ENCODE data around the gene SMR3B.

Gene SMR3B

GRCh38 chr4:70382691-70383181 is at the start of gene SMR3B:
TSS of gene SMR3B (plus strand) at chr4:70383131. CDS start at chr4:70384511, 1,380 bp downstream.
- DNase-seq = no peak

DNA sequence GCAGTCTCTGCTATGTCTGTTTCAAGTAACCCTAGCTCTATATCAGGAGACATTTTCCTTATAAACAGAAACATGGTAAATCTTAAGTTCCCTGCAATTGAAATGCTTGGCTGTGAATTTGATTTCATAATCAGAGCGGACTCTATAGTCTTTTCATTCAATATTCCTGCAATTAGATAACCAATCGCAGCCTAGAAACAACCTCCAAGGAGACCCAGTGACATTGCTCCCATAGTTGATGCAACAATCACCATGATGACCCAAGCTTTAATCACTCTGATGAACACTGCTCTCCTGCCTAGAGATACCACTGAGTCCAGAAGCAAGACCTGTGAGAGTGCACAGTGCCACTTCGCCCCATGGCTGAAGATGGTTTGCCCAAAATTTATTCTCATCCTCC is 48.2 kb upstream of the SMR3B start, which contains the start of gene CABS1:
CABS1 (plus strand) TSS at position 301 of the 400 bp plus-strand sequence; CDS start at position 360, 59 bp downstream.
- DNase-seq = no peak

- no peak for DNase-seq
Measured at GRCh38 chr4:70336043-70336442, 46.9 kb upstream of the SMR3B start.

- no peak for DNase-seq
Measured at GRCh38 chr4:70337886-70338420, 45.0 kb upstream of the SMR3B start.

DNA sequence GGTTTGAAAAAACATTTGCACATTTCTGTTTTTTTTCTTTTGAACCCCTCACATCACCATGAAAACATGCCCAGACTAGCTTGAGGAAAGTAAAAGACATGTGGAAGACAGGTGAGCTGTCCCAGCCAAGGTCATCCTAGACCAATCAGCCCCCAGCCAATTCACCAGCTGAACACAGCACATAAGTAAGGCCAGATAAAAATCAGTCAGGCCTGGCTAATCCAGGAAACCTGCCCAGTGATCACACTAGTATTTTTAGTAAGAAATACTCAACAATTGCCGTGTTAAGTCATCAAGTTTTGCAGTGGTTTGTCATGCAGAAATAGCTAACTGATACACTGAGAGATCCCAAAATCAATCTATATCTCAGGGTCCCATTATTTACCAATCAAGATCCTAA is 26.7 kb upstream of the SMR3B start:
- DNase-seq = no peak

DNA sequence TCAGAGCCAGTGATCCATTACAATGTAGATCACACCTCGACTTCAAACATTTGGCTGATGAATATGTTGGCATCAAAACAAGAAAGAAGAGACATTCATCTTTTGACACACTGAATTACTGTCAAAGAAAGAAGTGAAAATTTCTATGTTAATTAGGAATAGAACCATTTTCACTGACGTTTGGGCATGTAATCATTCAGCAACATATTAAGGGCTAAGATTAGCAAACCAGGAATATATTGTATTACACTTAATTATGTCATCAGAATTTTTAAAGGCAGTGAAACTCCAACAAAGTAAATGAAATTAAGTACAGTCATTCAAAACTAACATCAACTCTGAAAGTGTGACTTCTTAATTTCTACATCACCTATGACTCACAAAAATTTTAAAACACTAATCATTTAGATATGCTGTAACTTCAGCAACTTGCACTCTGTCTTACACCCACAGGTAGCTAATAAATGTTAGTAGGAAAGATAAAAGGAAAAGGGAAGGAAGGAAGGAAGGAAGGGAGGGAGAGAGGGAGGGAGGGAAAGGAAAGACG is 23.7 kb upstream of the SMR3B start:
- DNase-seq = no peak

GRCh38 chr4:70360460-70360859 is 22.5 kb upstream of the SMR3B start, which contains the start of gene SMR3A:
TSS of gene SMR3A (plus strand) at chr4:70360760. CDS start at chr4:70362116, 1,356 bp downstream.
- no peak for DNase-seq

DNA sequence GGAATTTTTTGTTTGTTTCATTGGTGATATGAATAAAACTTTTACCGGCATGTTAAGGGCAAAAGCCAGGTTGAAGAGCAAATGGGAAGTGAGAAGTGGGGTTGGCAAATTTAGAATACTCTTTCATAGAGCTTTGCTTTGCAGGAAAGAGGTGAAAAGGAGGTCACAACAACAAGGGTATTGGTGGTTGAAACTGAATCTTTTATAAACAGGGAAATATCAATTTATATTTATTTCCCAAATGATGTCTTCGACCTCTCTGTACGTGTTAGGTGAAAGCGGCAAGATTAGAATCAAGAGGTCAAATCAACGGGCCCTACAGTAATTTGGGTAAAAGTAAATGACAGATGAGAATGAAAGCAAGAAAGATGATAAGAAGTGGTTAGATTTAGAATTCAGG is 18.9 kb upstream of the SMR3B start:
- no peak for DNase-seq

GRCh38 chr4:70365479-70365878 is 17.5 kb upstream of the SMR3B start:
- no peak for DNase-seq

- DNase-seq = no peak
Measured at GRCh38 chr4:70367813-70368212, 15.1 kb upstream of the SMR3B start.

DNA sequence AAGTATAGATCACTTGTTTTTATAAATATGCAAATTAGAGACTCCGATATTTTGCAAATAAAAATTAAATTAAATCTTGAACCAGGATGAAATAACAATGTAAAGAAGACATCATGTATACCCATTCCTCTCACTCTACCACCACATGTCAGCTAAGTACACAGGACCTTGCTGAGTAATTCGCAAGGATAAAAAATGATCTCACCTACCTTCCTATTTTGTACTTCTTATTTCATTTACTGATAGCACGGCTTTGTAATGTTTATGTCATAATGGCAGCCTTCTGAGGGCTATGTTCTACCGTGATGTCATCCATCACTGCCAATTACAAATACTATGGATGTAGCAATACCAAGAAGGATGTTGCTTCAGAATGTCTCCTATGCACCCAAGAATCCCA is 10.9 kb upstream of the SMR3B start:
- no peak for DNase-seq

DNA sequence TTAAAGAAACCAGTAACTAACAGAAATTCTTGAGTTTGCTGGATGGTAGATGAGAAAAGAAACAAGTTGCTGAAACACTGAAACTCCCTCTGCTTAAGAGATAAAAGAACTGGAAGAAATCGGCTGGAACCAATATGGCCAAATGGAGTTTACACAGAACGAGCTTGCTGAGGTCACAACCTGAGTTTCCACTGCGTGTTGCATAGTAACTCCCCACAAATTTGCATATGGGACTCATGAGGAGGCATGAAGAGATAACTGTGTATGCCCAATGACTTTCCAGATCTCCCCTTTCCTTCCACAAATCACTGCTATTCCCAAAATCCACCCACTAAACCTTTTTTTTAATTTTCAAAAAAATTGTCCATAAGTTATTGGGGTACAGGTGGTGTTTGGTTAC is 10.2 kb upstream of the SMR3B start:
- no peak for DNase-seq

DNA sequence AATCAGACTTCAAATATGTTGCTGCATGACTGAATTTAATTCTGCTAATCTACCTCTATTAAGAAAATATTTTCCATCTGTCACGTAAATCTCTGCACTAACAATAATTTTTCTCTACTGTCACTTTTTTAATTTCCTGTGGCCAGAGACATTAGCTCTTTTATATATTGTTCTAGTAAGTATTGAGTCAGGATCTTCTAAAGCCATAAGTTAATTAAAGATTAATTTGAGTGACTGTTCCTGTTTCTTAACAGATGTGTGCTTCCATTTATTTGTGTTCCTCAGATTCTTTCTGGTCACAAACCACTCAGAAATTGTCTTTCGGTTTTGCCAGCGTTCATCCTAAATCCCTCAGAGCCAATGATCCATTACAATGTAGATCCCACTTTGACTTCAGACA is 2.4 kb upstream of the SMR3B start:
- DNase-seq = no peak

DNA sequence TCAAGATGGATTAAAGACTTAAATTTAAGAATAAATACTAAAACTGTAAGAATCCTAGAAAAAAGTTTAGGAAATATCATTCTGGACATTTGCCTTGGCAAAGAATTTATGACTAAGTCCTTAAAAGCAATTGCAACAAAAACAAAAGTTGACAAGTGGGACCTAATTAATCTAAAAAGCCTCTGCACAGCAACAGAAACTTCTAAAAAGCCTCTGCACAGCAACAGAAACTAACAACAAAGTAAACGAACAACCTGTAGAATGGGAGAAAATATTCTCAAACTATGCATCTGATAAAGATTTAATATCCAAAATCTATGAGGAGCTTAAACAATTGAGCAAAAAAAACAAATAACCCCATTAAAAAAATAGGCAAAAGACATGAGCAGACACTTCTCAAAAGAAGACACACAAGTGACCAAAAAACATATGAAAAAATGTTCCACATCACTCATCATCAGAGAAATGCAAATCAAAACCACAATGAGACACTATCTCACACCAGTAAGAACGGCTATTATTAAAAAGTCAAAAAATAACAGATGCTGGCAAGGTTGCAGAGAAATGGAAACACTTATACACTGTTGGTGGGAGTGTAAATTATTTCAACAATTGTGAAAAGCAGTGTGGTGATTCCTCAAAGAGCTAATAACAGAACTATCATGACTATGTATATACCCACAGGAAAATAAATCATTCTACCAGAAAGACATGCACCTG is 9.3 kb downstream of the SMR3B start:
- no peak for DNase-seq

GRCh38 chr4:70397580-70397979 is 14.6 kb downstream of the SMR3B start, which contains the start of gene OPRPN:
TSS of gene OPRPN (plus strand) at chr4:70397940. CDS start at chr4:70399286, 1,346 bp downstream.
- DNase-seq = no peak

- no peak for DNase-seq
Measured at GRCh38 chr4:70399319-70399718, 16.4 kb downstream of the SMR3B start.

GRCh38 chr4:70402762-70403161 is 19.8 kb downstream of the SMR3B start:
- DNase-seq = no peak

DNA sequence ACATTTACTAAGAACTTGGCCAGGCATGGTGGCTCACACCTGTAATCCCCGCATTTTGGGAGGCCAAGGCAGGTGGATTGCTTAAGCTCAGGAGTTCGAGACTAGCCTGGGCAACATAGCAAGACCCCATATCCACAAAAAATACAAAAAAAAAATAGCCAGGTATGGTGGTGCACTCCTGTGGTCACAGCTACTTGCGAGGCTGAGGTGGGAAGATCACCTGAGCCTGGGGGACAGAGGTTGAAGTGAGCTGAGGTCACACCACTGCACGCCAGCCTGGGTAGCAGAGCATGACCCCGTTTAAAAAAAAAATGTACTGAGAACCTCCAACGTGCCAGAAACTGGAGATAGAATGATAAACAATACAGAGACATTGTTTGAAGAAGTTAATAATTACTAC is 22.8 kb downstream of the SMR3B start:
- no peak for DNase-seq

GRCh38 chr4:70425306-70425705 is 42.4 kb downstream of the SMR3B start:
- no peak for DNase-seq

DNA sequence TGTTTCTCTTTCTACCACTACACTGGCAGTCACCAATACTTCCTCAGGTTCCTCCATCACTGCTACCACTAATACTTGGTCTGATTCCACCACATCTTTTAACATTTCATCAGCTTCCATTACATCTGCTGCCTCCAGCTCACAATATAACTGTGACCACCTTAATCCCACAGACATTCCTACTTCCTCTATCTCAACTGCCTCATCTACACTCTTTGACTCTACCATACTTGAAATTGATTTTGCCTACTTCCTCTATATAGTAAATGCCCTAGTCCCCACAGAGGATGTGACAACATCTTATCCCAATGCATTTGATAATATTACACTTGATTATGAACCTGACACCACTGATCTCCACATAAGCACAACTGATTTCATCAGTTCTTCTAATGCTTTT is 43.9 kb downstream of the SMR3B start:
- DNase-seq = no peak

GRCh38 chr4:70437197-70437596 is 54.3 kb downstream of the SMR3B start:
- no peak for DNase-seq
